Loucy (cell line): ENCODE results near the gene TMEM176A.

ENCODE experiments used
- H2AFZ ChIP-seq: fragments of 200-600 bp; sonication (generic); 2 replicates; pipeline ENCODE4 v1.6.0; 2016; ENCODE audit warnings: antibody characterized with exemption, mild to moderate bottlenecking, low read length, moderate library complexity
- H3F3A ChIP-seq: fragments of 200-600 bp; 2 replicates; pipeline ENCODE4 v1.6.0; 2016; ENCODE audit warnings: antibody characterized with exemption, low read depth, mild to moderate bottlenecking
- H3K27me3 ChIP-seq: fragments of 200-600 bp; sonication (generic); 2 replicates; pipeline ENCODE4 v1.6.1; 2014; ENCODE audit warnings: low read length, mild to moderate bottlenecking; ENCODE audit not compliant: insufficient read depth, poor library complexity, severe bottlenecking
- H3K36me3 ChIP-seq: fragments of 200-600 bp; sonication (generic); 2 replicates; pipeline ENCODE4 v1.6.1; 2016; ENCODE audit warnings: low read length; ENCODE audit not compliant: insufficient read depth
- H3K4me1 ChIP-seq: fragments of 200-600 bp; sonication (generic); 2 replicates; pipeline ENCODE4 v1.5.1; 2014; ENCODE audit warnings: low read length, mild to moderate bottlenecking; ENCODE audit not compliant: insufficient read depth, poor library complexity, severe bottlenecking
- H3K4me2 ChIP-seq: fragments of 200-600 bp; sonication (generic); 2 replicates; pipeline ENCODE4 v1.6.0; 2014; ENCODE audit warnings: antibody characterized with exemption, low read length, low read depth, mild to moderate bottlenecking; ENCODE audit not compliant: poor library complexity, severe bottlenecking
- H3K4me3 ChIP-seq: fragments of 200-600 bp; sonication (generic); 2 replicates; pipeline ENCODE4 v1.5.1; 2014; ENCODE audit warnings: low read length, mild to moderate bottlenecking, mixed read lengths; ENCODE audit not compliant: poor library complexity, severe bottlenecking
- H3K79me2 ChIP-seq: fragments of 200-600 bp; sonication (generic); 2 replicates; pipeline ENCODE4 v1.6.1; 2014; ENCODE audit warnings: low read length; ENCODE audit not compliant: insufficient read depth
- H3K9ac ChIP-seq: fragments of 200-600 bp; sonication (generic); 2 replicates; pipeline ENCODE4 v1.6.0; 2014; ENCODE audit warnings: mild to moderate bottlenecking, low read depth, low read length, moderate library complexity; ENCODE audit not compliant: poor library complexity, severe bottlenecking
- H3K9me2 ChIP-seq: fragments of 200-600 bp; sonication (generic); replicated peaks from 2 replicates; pipeline ENCODE4 v1.6.1; 2016; ENCODE audit warnings: low read depth, low read length, mixed read lengths
- H3K9me3 ChIP-seq: fragments of 200-600 bp; sonication (generic); 2 replicates; pipeline ENCODE4 v1.6.1; 2014; ENCODE audit warnings: mild to moderate bottlenecking, antibody characterized with exemption, low read length, low read depth; ENCODE audit not compliant: insufficient read depth
- H4K20me1 ChIP-seq: fragments of 200-600 bp; sonication (generic); 2 replicates; pipeline ENCODE4 v1.6.0; 2014; ENCODE audit warnings: antibody characterized with exemption, low read length, mild to moderate bottlenecking; ENCODE audit not compliant: insufficient read depth, poor library complexity, severe bottlenecking
- EZH2phosphoT487 ChIP-seq: fragments of 200-600 bp; IDR thresholded peaks from 2 replicates; pipeline ENCODE4 v1.6.1; 2018; ENCODE audit warnings: antibody characterized with exemption, mild to moderate bottlenecking, moderate library complexity, borderline replicate concordance
- TF ChIP-seq, protein P1 (sequence below): fragments of 200-600 bp; sonication (generic); conservative IDR thresholded peaks from 2 replicates; pipeline ENCODE4 v1.5.1; 2014; ENCODE audit warnings: mild to moderate bottlenecking, antibody characterized with exemption, low read length

TMEM176A gene

DNA sequence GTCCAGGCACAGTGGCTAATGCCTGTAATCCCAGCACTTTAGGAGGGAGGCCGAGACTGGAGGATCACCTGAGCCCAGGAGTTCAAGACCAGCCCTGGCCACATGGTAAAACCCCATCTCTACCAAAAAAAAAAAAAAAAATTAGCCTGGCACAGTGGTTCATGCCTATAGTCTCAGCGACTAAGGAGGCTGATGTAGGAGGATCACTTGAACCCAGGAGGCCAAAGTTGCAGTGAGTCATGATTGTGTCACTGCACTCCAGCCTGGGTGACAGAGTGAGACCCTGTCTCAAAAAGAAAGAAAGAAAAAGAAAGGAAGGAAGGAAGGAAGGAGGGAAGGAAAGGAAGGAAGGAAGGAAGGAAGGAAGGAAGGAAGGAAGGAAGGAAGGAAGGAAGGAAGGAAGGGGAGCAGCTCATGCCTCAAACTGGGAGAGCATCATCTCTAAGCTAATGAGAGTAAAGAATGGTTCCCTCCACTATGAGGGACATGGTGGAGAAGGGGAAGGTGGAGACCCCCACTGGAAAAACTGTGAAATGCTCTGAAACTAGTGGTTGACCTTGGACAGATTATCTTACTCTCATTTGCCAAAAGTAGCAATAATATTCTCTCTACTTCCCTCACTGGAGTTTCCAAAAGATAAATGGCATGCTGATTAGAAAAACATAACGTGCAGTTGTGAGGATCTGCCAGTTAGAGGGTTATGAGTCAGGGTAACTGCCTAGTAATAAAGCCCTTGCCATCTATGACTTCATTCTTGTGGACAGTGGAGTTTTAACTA, 46.6 kb upstream of the TMEM176A start:
- peak overlapping the region; percentile 22 for H3K4me2 ChIP-seq
- H2AFZ ChIP-seq, result no peak overlapping the region
- H3K9ac ChIP-seq, result no peak overlapping the region
- peaks cover 34% of the 10 kb centered on the region for H3K4me1 ChIP-seq
- TF ChIP-seq EZH2phosphoT487, result no peak
- TF ChIP-seq, protein P1, sequence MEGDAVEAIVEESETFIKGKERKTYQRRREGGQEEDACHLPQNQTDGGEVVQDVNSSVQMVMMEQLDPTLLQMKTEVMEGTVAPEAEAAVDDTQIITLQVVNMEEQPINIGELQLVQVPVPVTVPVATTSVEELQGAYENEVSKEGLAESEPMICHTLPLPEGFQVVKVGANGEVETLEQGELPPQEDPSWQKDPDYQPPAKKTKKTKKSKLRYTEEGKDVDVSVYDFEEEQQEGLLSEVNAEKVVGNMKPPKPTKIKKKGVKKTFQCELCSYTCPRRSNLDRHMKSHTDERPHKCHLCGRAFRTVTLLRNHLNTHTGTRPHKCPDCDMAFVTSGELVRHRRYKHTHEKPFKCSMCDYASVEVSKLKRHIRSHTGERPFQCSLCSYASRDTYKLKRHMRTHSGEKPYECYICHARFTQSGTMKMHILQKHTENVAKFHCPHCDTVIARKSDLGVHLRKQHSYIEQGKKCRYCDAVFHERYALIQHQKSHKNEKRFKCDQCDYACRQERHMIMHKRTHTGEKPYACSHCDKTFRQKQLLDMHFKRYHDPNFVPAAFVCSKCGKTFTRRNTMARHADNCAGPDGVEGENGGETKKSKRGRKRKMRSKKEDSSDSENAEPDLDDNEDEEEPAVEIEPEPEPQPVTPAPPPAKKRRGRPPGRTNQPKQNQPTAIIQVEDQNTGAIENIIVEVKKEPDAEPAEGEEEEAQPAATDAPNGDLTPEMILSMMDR, result peak; percentile 75
- no peaks in the 10 kb centered on the region for H3K36me3 ChIP-seq
- H3K9me3 ChIP-seq, result no peaks in the 10 kb centered on the region
- H3K4me3 ChIP-seq, result no peak overlapping the region
- no peaks in the 10 kb centered on the region for H3K27me3 ChIP-seq
- H3K9me2 ChIP-seq, result no peaks in the 10 kb centered on the region
- peaks cover 9% of the 10 kb centered on the region; the same call in 1 of the 2 replicates for H3F3A ChIP-seq
- no peaks in the 10 kb centered on the region for H3K79me2 ChIP-seq
- no peaks in the 10 kb centered on the region for H4K20me1 ChIP-seq

DNA sequence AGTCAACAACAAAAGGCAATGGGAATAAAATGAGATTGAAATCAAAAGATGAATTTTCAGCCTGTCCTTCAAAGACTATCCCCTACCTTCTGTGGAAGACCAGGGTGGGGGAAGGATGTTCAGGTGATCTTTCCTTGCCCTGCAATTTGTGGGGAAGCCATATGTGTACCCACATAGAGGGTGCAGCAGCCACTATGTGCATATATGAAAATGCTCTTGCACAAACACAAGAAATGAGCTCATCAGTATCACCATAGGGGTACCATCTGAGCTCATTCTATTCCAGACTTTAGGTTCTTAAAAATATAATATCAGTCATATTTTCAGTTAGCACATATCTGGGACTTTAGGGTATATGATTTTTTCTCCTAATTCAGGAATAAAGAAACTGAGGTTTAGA, 45.6 kb upstream of the TMEM176A start:
- Histone ChIP-seq H2AFZ (no peak overlapping the region), H3F3A (peaks cover 9% of the 10 kb centered on the region; the same call in 1 of the 2 replicates)

DNA sequence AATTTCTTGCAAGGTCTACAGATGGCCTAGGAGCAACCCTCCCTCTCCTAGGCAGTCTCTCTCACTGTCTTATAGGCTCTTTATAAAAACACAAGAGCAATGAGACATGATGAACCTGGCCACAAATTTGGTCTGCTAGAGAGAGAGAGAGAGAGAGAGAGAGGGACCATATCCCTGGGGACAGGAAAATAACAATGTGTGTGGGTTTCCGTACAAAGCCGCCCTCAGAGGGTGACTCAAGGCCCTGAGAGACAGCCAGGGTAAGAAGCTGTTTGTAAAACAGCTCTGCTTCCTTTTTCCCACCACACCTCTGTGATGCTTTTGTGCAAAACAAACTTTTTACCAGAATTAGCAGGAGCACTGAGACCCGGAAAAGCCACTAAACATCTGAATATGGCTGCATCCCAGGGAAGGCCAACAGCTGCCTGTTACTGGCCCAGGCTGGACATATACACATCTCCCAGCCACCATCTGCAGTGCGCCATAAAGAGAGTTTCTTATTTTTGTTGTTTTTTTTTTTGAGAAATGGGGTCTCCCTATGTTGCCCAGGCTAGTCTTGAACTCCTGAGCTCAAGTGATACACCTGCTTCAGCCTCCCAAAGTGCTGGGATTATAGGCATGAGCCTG, 45.0 kb upstream of the TMEM176A start:
- no peak overlapping the region for H2AFZ ChIP-seq
- no peaks in the 10 kb centered on the region for H3K9me2 ChIP-seq
- no peaks in the 10 kb centered on the region for H4K20me1 ChIP-seq
- H3K27me3 ChIP-seq, result no peaks in the 10 kb centered on the region
- peaks cover 9% of the 10 kb centered on the region; the same call in 1 of the 2 replicates for H3F3A ChIP-seq
- H3K79me2 ChIP-seq, result no peaks in the 10 kb centered on the region
- TF ChIP-seq, protein P1, result no peak
- no peak for TF ChIP-seq EZH2phosphoT487
- peak overlapping the region; percentile 65 for H3K9ac ChIP-seq
- peaks cover 34% of the 10 kb centered on the region for H3K4me1 ChIP-seq
- no peaks in the 10 kb centered on the region for H3K36me3 ChIP-seq
- peak overlapping the region; percentile 80 for H3K4me2 ChIP-seq
- peak overlapping the region; percentile 61 for H3K4me3 ChIP-seq
- H3K9me3 ChIP-seq, result no peaks in the 10 kb centered on the region

More for the DNA sequence above, 45.6 kb upstream of the TMEM176A start:
- Histone ChIP-seq H3K27me3 (no peaks in the 10 kb centered on the region), H3K4me2 (peak overlapping the region; percentile 80), H3K9me3 (no peaks in the 10 kb centered on the region), H3K79me2 (no peaks in the 10 kb centered on the region), H3K9me2 (no peaks in the 10 kb centered on the region), H4K20me1 (no peaks in the 10 kb centered on the region), H3K9ac (peak overlapping the region; percentile 65), H3K4me1 (peaks cover 34% of the 10 kb centered on the region), H3K4me3 (peak overlapping the region; percentile 61), H3K36me3 (no peaks in the 10 kb centered on the region)
- no peak for TF ChIP-seq EZH2phosphoT487
- TF ChIP-seq, protein P1, result no peak
